ENCODE data around the gene NALCN.

GRCh38 chr13:101123028-101123427 lies 293.3 kb downstream of the NALCN start:
- no peak for TF ChIP-seq POLR2A (IDR thresholded peaks at IDR 0.05; ENCODE audit: low read length)
- TF ChIP-seq GATA1 (IDR thresholded peaks at IDR 0.05; ENCODE audit: low read depth, low read length): no peak
